ENCODE results near the gene ASPSCR1. TPM values are rescaled to one million over a fixed set of nuclear protein-coding genes. Genes with fewer than 3 reads are reported as not detected.
A peak's percentile ranks its signal among the peaks of the same experiment; 100 is the strongest.

ASPSCR1 gene
- total and polyA plus RNA-seq, 2 of the 13 experiments (the other 11 are each of a cell fraction or from before 2014, with no cell fraction given) = 274 to 314 TPM

- TF ChIP-seq, protein P1, sequence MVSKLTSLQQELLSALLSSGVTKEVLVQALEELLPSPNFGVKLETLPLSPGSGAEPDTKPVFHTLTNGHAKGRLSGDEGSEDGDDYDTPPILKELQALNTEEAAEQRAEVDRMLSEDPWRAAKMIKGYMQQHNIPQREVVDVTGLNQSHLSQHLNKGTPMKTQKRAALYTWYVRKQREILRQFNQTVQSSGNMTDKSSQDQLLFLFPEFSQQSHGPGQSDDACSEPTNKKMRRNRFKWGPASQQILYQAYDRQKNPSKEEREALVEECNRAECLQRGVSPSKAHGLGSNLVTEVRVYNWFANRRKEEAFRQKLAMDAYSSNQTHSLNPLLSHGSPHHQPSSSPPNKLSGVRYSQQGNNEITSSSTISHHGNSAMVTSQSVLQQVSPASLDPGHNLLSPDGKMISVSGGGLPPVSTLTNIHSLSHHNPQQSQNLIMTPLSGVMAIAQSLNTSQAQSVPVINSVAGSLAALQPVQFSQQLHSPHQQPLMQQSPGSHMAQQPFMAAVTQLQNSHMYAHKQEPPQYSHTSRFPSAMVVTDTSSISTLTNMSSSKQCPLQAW (CRISPR knock-in tag; IDR thresholded peaks at IDR 0.05) = peak; percentile 50
- TF ChIP-seq DDIT3 (CRISPR knock-in tag; IDR thresholded peaks at IDR 0.05) (no peak), ZNF160 (CRISPR knock-in tag; IDR thresholded peaks at IDR 0.05) (no peak; the same call in 1 of the 2 replicates), GLI4 (CRISPR knock-in tag; IDR thresholded peaks at IDR 0.05; ENCODE audit: borderline replicate concordance) (no peak), MEIS1 (CRISPR knock-in tag; IDR thresholded peaks at IDR 0.05; ENCODE audit: borderline replicate concordance) (peak; percentile 5; the same call in 1 of the 2 replicates), SMAD9 (CRISPR knock-in tag; IDR thresholded peaks at IDR 0.05) (peak; percentile 20; the same call in 1 of the 2 replicates), ZNF749 (CRISPR knock-in tag; IDR thresholded peaks at IDR 0.05; ENCODE audit: borderline replicate concordance) (peak; percentile 97), ZNF724P (CRISPR knock-in tag; IDR thresholded peaks at IDR 0.05; ENCODE audit: borderline replicate concordance) (no peak), BHLHE40 (IDR thresholded peaks at IDR 0.05; ENCODE audit: low read length) (peak; percentile 32; the same call in 1 of the 2 replicates), EP300 (IDR thresholded peaks at IDR 0.05; ENCODE audit: low read depth in 2 of 2, low read length in 2 of 2) (peak; percentile 90 to 98), EP300 (CRISPR knock-in tag; IDR thresholded peaks at IDR 0.05; ENCODE audit: borderline replicate concordance) (peak; percentile 70; the same call in 1 of the 2 replicates), IKZF5 (CRISPR knock-in tag; IDR thresholded peaks at IDR 0.05) (peak; percentile 22), ZNF605 (CRISPR knock-in tag; IDR thresholded peaks at IDR 0.05) (no peak; the same call in 1 of the 2 replicates), POLR2A (IDR thresholded peaks at IDR 0.05; ENCODE audit: insufficient read depth in 1 of 2, low read depth in 2 of 2, low read length in 2 of 2) (0 out of 4 replicates have a peak, but pooled peaks of 1 of the 2 experiments have one; percentile 16), KMT2A (CRISPR knock-in tag; IDR thresholded peaks at IDR 0.05) (peak; percentile 17; the same call in 1 of the 2 replicates), ZC3H4 (CRISPR knock-in tag; IDR thresholded peaks at IDR 0.05; ENCODE audit: borderline replicate concordance) (peak; percentile 47; the same call in 1 of the 2 replicates), SNAI1 (CRISPR knock-in tag; IDR thresholded peaks at IDR 0.05; ENCODE audit: borderline replicate concordance) (no peak), RFX3 (CRISPR knock-in tag; IDR thresholded peaks at IDR 0.05) (no peak), TAF1 (CRISPR knock-in tag; IDR thresholded peaks at IDR 0.05) (peak; percentile 67), ZNF607 (CRISPR knock-in tag; IDR thresholded peaks at IDR 0.05; ENCODE audit: borderline replicate concordance) (peak; percentile 91; the same call in 1 of the 2 replicates), ZSCAN31 (CRISPR knock-in tag; IDR thresholded peaks at IDR 0.05; ENCODE audit: low read depth) (no peak)
- TF ChIP-seq, protein P2, sequence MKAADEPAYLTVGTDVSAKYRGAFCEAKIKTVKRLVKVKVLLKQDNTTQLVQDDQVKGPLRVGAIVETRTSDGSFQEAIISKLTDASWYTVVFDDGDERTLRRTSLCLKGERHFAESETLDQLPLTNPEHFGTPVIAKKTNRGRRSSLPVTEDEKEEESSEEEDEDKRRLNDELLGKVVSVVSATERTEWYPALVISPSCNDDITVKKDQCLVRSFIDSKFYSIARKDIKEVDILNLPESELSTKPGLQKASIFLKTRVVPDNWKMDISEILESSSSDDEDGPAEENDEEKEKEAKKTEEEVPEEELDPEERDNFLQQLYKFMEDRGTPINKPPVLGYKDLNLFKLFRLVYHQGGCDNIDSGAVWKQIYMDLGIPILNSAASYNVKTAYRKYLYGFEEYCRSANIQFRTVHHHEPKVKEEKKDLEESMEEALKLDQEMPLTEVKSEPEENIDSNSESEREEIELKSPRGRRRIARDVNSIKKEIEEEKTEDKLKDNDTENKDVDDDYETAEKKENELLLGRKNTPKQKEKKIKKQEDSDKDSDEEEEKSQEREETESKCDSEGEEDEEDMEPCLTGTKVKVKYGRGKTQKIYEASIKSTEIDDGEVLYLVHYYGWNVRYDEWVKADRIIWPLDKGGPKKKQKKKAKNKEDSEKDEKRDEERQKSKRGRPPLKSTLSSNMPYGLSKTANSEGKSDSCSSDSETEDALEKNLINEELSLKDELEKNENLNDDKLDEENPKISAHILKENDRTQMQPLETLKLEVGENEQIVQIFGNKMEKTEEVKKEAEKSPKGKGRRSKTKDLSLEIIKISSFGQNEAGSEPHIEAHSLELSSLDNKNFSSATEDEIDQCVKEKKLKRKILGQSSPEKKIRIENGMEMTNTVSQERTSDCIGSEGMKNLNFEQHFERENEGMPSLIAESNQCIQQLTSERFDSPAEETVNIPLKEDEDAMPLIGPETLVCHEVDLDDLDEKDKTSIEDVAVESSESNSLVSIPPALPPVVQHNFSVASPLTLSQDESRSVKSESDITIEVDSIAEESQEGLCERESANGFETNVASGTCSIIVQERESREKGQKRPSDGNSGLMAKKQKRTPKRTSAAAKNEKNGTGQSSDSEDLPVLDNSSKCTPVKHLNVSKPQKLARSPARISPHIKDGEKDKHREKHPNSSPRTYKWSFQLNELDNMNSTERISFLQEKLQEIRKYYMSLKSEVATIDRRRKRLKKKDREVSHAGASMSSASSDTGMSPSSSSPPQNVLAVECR (CRISPR knock-in tag; IDR thresholded peaks at IDR 0.05; ENCODE audit: borderline replicate concordance) = peak; percentile 17; the same call in 1 of the 2 replicates
Measured at GRCh38 chr17:81994593-81995462, 17.4 kb downstream of the ASPSCR1 start (continued).
